Esophagus muscularis mucosa (tissue), 4 donors: ENCODE measurements around the gene MARK3.

Experiments
- EP300 ChIP-seq: sonication (generic); formaldehyde crosslinking; IDR thresholded peaks from one replicate; pipeline ENCODE4 v1.6.1; 2017; ENCODE audit warnings: antibody characterized with exemption
- POLR2A ChIP-seq: fragments of 450-650 bp; IDR thresholded peaks from one replicate; pipeline ENCODE4 v1.6.1; 2017; ENCODE audit warnings: antibody characterized with exemption, moderate library complexity, mild to moderate bottlenecking, low read depth
- TF ChIP-seq, protein P1 (sequence below), 3 experiments: fragments of 200-600 bp in 2 of 3; fragments of 450-650 bp in 1 of 3; sonication (generic) in 2 of 3; IDR thresholded peaks; one replicate each; pipeline ENCODE4 v1.5.1; 2017 to 2019; ENCODE audit warnings: antibody characterized with exemption in 3 of 3, mild to moderate bottlenecking in 2 of 3, moderate library complexity in 1 of 3

DNA sequence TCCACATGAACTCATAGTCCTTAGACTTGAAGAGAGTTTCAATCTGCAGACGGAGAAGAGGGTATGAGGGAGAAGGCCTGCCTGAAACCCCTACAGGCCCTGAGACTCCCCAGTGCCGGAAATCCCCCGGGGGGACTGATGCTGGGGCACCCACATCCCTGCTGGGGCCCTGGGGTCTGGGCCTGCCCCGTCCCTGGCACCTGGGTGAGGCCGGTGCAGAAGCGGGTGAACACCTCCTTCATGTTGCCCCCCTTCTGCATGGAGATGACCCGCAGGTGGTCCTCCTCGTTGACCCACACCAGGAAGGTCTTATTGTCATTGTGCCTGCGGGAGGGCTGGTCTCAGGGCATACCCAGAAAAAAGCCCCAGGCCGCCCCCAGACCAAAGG is 135.0 kb downstream of the MARK3 start:
- TF ChIP-seq, protein P1, sequence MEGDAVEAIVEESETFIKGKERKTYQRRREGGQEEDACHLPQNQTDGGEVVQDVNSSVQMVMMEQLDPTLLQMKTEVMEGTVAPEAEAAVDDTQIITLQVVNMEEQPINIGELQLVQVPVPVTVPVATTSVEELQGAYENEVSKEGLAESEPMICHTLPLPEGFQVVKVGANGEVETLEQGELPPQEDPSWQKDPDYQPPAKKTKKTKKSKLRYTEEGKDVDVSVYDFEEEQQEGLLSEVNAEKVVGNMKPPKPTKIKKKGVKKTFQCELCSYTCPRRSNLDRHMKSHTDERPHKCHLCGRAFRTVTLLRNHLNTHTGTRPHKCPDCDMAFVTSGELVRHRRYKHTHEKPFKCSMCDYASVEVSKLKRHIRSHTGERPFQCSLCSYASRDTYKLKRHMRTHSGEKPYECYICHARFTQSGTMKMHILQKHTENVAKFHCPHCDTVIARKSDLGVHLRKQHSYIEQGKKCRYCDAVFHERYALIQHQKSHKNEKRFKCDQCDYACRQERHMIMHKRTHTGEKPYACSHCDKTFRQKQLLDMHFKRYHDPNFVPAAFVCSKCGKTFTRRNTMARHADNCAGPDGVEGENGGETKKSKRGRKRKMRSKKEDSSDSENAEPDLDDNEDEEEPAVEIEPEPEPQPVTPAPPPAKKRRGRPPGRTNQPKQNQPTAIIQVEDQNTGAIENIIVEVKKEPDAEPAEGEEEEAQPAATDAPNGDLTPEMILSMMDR (IDR thresholded peaks at IDR 0.05): no peak
- TF ChIP-seq EP300 (no peak), POLR2A (no peak)
